HEK293 (cell line): ENCODE results near the gene FSTL4.

Source experiments
- CTCF ChIA-PET: fragments of 350-600 bp; formaldehyde crosslinking; extraction: SDS; loops from one replicate; lab custom pipeline; 2021; ENCODE audit warnings: antibody characterized with exemption; lab: Yijun Ruan, JAX
- POLR2A ChIA-PET: fragments of 300-600 bp; formaldehyde crosslinking; extraction: SDS; loops from one replicate; lab custom pipeline; 2020; ENCODE audit warnings: antibody characterized with exemption, inconsistent platforms; lab: Yijun Ruan, JAX
- H3K27ac ChIP-seq: fragments of 200-500 bp; sonication (Bioruptor generic); 2 replicates; pipeline ENCODE4 v1.5.1; 2014; ENCODE audit warnings: low read depth, low read length, control low read depth, inconsistent platforms; ENCODE audit errors: extremely low read depth
- H3K36me3 ChIP-seq, 2 experiments: fragments of 200-500 bp in 1 of 2; sonication (Bioruptor generic) in 1 of 2; 1 replicate in 1 of 2; 2 replicates in 1 of 2; pipeline ENCODE4 v1.5.1; 2014 to 2017; ENCODE audit warnings: inconsistent platforms in 2 of 2, low read length in 2 of 2; ENCODE audit not compliant: control insufficient read depth in 2 of 2, insufficient read depth in 1 of 2
- H3K4me1 ChIP-seq: fragments of 200-500 bp; sonication (Bioruptor generic); 2 replicates; pipeline ENCODE4 v1.5.1; 2014; ENCODE audit warnings: mild to moderate bottlenecking, low read length, inconsistent platforms; ENCODE audit not compliant: control insufficient read depth, insufficient read depth
- H3K4me3 ChIP-seq: 2 replicates; pipeline ENCODE4 v1.5.1; 2011; ENCODE audit warnings: low read depth, mild to moderate bottlenecking, control low read depth, low read length, moderate library complexity
- H3K9me3 ChIP-seq: fragments of 200-500 bp; sonication (Bioruptor generic); 2 replicates; pipeline ENCODE4 v1.5.1; 2014; ENCODE audit warnings: low read depth, low read length, inconsistent platforms; ENCODE audit not compliant: control insufficient read depth, insufficient read depth
- IKZF3 ChIP-seq: fragments of 450-650 bp; IDR thresholded peaks from 2 replicates; pipeline ENCODE4 v1.5.0; 2018; ENCODE audit warnings: missing biosample characterization, mild to moderate bottlenecking, missing genetic modification characterization, moderate library complexity
- KLF7 ChIP-seq: fragments of 450-650 bp; formaldehyde crosslinking; IDR thresholded peaks from 2 replicates; pipeline ENCODE4 v1.5.1; 2016; ENCODE audit warnings: missing biosample characterization, missing genetic modification characterization, borderline replicate concordance
- SP3 ChIP-seq: fragments of 450-650 bp; formaldehyde crosslinking; IDR thresholded peaks from 2 replicates; pipeline ENCODE4 v1.5.1; 2016; ENCODE audit warnings: missing biosample characterization, missing genetic modification characterization
- ZBTB21 ChIP-seq: fragments of 450-650 bp; formaldehyde crosslinking; IDR thresholded peaks from 2 replicates; pipeline ENCODE4 v1.5.1; 2017; ENCODE audit warnings: missing biosample characterization, missing genetic modification characterization
- ZFP41 ChIP-seq: fragments of 450-650 bp; formaldehyde crosslinking; IDR thresholded peaks from 2 replicates; pipeline ENCODE4 v1.5.1; 2016; ENCODE audit warnings: missing biosample characterization, missing genetic modification characterization, borderline replicate concordance
- ZNF114 ChIP-seq: fragments of 450-650 bp; formaldehyde crosslinking; IDR thresholded peaks from 2 replicates; pipeline ENCODE4 v1.5.0; 2017; ENCODE audit warnings: missing biosample characterization, missing genetic modification characterization
- ZNF16 ChIP-seq: fragments of 450-650 bp; formaldehyde crosslinking; IDR thresholded peaks from 2 replicates; pipeline ENCODE4 v1.5.1; 2016; ENCODE audit warnings: low read depth, missing biosample characterization, missing genetic modification characterization
- ZNF169 ChIP-seq: fragments of 450-650 bp; formaldehyde crosslinking; IDR thresholded peaks from 2 replicates; pipeline ENCODE4 v1.5.1; 2016; ENCODE audit warnings: missing biosample characterization, missing genetic modification characterization
- ZNF280D ChIP-seq: fragments of 450-650 bp; formaldehyde crosslinking; IDR thresholded peaks from 2 replicates; pipeline ENCODE4 v1.5.1; 2016; ENCODE audit warnings: missing biosample characterization, missing genetic modification characterization
- ZNF292 ChIP-seq: fragments of 450-650 bp; formaldehyde crosslinking; IDR thresholded peaks from 2 replicates; pipeline ENCODE4 v1.5.1; 2016; ENCODE audit warnings: low read depth, missing biosample characterization, missing genetic modification characterization, borderline replicate concordance
- ZNF48 ChIP-seq: fragments of 450-650 bp; formaldehyde crosslinking; IDR thresholded peaks from 2 replicates; pipeline ENCODE4 v1.5.1; 2016; ENCODE audit warnings: missing biosample characterization, missing genetic modification characterization
- ZNF513 ChIP-seq: fragments of 450-650 bp; IDR thresholded peaks from 2 replicates; pipeline ENCODE4 v1.5.1; 2018; ENCODE audit warnings: missing biosample characterization, missing genetic modification characterization
- ZNF549 ChIP-seq: fragments of 450-650 bp; IDR thresholded peaks from 2 replicates; pipeline ENCODE4 v1.5.1; 2018; ENCODE audit warnings: missing biosample characterization, missing genetic modification characterization, mild to moderate bottlenecking, inconsistent platforms, moderate library complexity
- ZNF558 ChIP-seq: fragments of 450-650 bp; formaldehyde crosslinking; IDR thresholded peaks from 2 replicates; pipeline ENCODE4 v1.5.1; 2016; ENCODE audit warnings: missing biosample characterization, missing genetic modification characterization
- ZNF623 ChIP-seq: fragments of 450-650 bp; formaldehyde crosslinking; IDR thresholded peaks from 2 replicates; pipeline ENCODE4 v1.5.1; 2016; ENCODE audit warnings: missing biosample characterization, missing genetic modification characterization
- ZNF624 ChIP-seq: fragments of 450-650 bp; formaldehyde crosslinking; IDR thresholded peaks from 2 replicates; pipeline ENCODE4 v1.5.1; 2017; ENCODE audit warnings: missing biosample characterization, missing genetic modification characterization
- ZNF670 ChIP-seq: fragments of 450-650 bp; formaldehyde crosslinking; IDR thresholded peaks from 2 replicates; pipeline ENCODE4 v1.5.1; 2016; ENCODE audit warnings: missing biosample characterization, missing genetic modification characterization, low read depth
- ZNF701 ChIP-seq: fragments of 450-650 bp; formaldehyde crosslinking; IDR thresholded peaks from 2 replicates; pipeline ENCODE4 v1.5.1; 2016; ENCODE audit warnings: missing biosample characterization, missing genetic modification characterization
- ZNF704 ChIP-seq: fragments of 450-650 bp; formaldehyde crosslinking; IDR thresholded peaks from 2 replicates; pipeline ENCODE4 v1.5.1; 2016; ENCODE audit warnings: missing biosample characterization, missing genetic modification characterization
- ZXDB ChIP-seq: fragments of 450-650 bp; formaldehyde crosslinking; IDR thresholded peaks from 2 replicates; pipeline ENCODE4 v1.5.1; 2016; ENCODE audit warnings: missing biosample characterization, missing genetic modification characterization

FSTL4 gene

GRCh38 chr5:133393776-133394476 is 218.4 kb downstream of the FSTL4 start:
- Histone ChIP-seq H3K9me3 (no peaks in the 10 kb centered on the region), H3K4me1 (no peaks in the 10 kb centered on the region), H3K36me3 (no peaks in the 10 kb centered on the region), H3K4me3 (no peak overlapping the region), H3K27ac (no peak overlapping the region)
- ChIA-PET POLR2A (no interaction called here), CTCF (no interaction called here)
- no peak for TF ChIP-seq ZXDB
- TF ChIP-seq KLF7 (tag by site-specific recombination): no peak
- no peak for TF ChIP-seq SP3 (tag by site-specific recombination)
- no peak for TF ChIP-seq ZNF623 (tag by site-specific recombination)
- no peak for TF ChIP-seq ZNF558
- no peak for TF ChIP-seq ZNF701 (tag by site-specific recombination)
- TF ChIP-seq ZFP41 (tag by site-specific recombination): no peak
- no peak for TF ChIP-seq ZBTB21 (tag by site-specific recombination)
- no peak for TF ChIP-seq ZNF48
- TF ChIP-seq ZNF16 (tag by site-specific recombination): no peak
- TF ChIP-seq ZNF549 (tag by site-specific recombination): no peak
- TF ChIP-seq ZNF624: no peak
- TF ChIP-seq ZNF169 (tag by site-specific recombination): no peak
- no peak for TF ChIP-seq ZNF114
- TF ChIP-seq ZNF513 (tag by site-specific recombination): no peak
- no peak for TF ChIP-seq IKZF3 (tag by site-specific recombination)

- no peak overlapping the region for H3K27ac ChIP-seq
- POLR2A ChIA-PET: no interaction called here
- TF ChIP-seq ZNF670 (tag by site-specific recombination) (no peak), ZNF280D (no peak), ZNF292 (tag by site-specific recombination) (no peak), ZNF704 (tag by site-specific recombination) (no peak)
- TF ChIP-seq, all 188 proteins: peak for 0
- Histone ChIP-seq H3K4me3 (no peak overlapping the region), H3K4me1 (no peaks in the 10 kb centered on the region), H3K9me3 (no peaks in the 10 kb centered on the region), H3K36me3 (no peaks in the 10 kb centered on the region)
- CTCF ChIA-PET: interaction anchor here (1.3 kb wide), 1 partner anchor 19 kb away, joined by 4 read pairs; no protein-coding TSS in a partner anchor
Measured at GRCh38 chr5:133392448-133392847, 219.9 kb downstream of the FSTL4 start.
